Peyer's patch (tissue), 4 donors: ENCODE measurements around the gene EPS8L1. TPM values are rescaled to one million over a fixed set of nuclear protein-coding genes. Genes with fewer than 3 reads are reported as not detected.
A peak's percentile ranks its signal among the peaks of the same experiment; 100 is the strongest.

Experiments
- DNase-seq, 3 donors: peaks; one replicate each; pipeline ENCODE4 v3.0.0-alpha.2; 2017 to 2019
- H3K27ac ChIP-seq, 4 donors: fragments of 200-600 bp; sonication (generic); one replicate each; pipeline ENCODE4 v1.5.1; 2016 to 2019
- H3K27me3 ChIP-seq, 2 donors: fragments of 200-600 bp; sonication (generic); one replicate each; pipeline ENCODE4 v1.5.1; 2019
- H3K36me3 ChIP-seq, 3 donors: fragments of 200-600 bp; sonication (generic); one replicate each; pipeline ENCODE4 v1.5.1; 2016 to 2019
- H3K4me1 ChIP-seq, 4 donors: fragments of 200-600 bp; sonication (generic); one replicate each; pipeline ENCODE4 v1.5.1; 2016 to 2019
- H3K4me3 ChIP-seq, 4 donors: fragments of 200-600 bp; sonication (generic); 1 replicate in 3 of 4; 2 replicates in 1 of 4; pipeline ENCODE4 v1.5.1; 2016 to 2019; ENCODE audit warnings: mild to moderate bottlenecking in 1 of 4
- H3K9me3 ChIP-seq, 4 donors: fragments of 200-600 bp; sonication (generic); one replicate each; pipeline ENCODE4 v1.5.1; 2016 to 2019; ENCODE audit warnings: mild to moderate bottlenecking in 1 of 4
- POLR2A ChIP-seq, 2 donors: fragments of 450-650 bp; IDR thresholded peaks; one replicate each; pipeline ENCODE4 v1.5.1; 2017; ENCODE audit warnings: antibody characterized with exemption in 2 of 2, mild to moderate bottlenecking in 2 of 2, moderate library complexity in 2 of 2
- total RNA-seq, 4 donors: library from RNA; depleted of rRNA; stranded (reverse); fragments of >200 nt; gene quantifications; one replicate each; pipeline ENCODE4 v1.1.0, GENCODE V29; 2016
- TF ChIP-seq, protein P1 (sequence below), 6 experiments: fragments of 450-650 bp in 4 of 6; fragments of 200-600 bp in 2 of 6; sonication (generic) in 1 of 6; IDR thresholded peaks; one replicate each; pipeline ENCODE4 v1.5.1; 2017 to 2019; ENCODE audit warnings: antibody characterized with exemption in 6 of 6, mild to moderate bottlenecking in 3 of 6, moderate library complexity in 1 of 6

Gene EPS8L1
- total RNA-seq, 4 donors from 2014 or later, result 5.0 to 43.8 (median 23.1) TPM

- H3K4me3 ChIP-seq, result peak overlapping the region in 1 of 4 donors; percentile 30
- no peak for TF ChIP-seq POLR2A (IDR thresholded peaks at IDR 0.05)
- H3K27ac ChIP-seq, result peak overlapping the region; percentile 55 to 94 (median 70)
- peaks cover 0 to 44% (median 18%) of the 10 kb centered on the region in 4 donors for H3K4me1 ChIP-seq
- DNase-seq, result peak in 1 of 3 donors; percentile 43
- no peaks in the 10 kb centered on the region for H3K9me3 ChIP-seq
- peaks cover 0 to 24% (median 0%) of the 10 kb centered on the region in 3 donors for H3K36me3 ChIP-seq
- no peaks in the 10 kb centered on the region for H3K27me3 ChIP-seq
These were observed 37.3 kb downstream of the EPS8L1 start for GRCh38 chr19:55112777-55113569.

- H3K9me3 ChIP-seq, result no peaks in the 10 kb centered on the region
- peaks cover 0 to 23% (median 0%) of the 10 kb centered on the region in 3 donors for H3K36me3 ChIP-seq
- peak overlapping the region; percentile 55 to 94 (median 70) for H3K27ac ChIP-seq
- H3K4me3 ChIP-seq, result peak overlapping the region in 1 of 4 donors; percentile 30
- no peaks in the 10 kb centered on the region for H3K27me3 ChIP-seq
- peaks cover 0 to 49% (median 19%) of the 10 kb centered on the region in 4 donors for H3K4me1 ChIP-seq
- peak; percentile 43 to 84 (median 63) for DNase-seq
- no peak for TF ChIP-seq POLR2A (IDR thresholded peaks at IDR 0.05)
- TF ChIP-seq, protein P1, sequence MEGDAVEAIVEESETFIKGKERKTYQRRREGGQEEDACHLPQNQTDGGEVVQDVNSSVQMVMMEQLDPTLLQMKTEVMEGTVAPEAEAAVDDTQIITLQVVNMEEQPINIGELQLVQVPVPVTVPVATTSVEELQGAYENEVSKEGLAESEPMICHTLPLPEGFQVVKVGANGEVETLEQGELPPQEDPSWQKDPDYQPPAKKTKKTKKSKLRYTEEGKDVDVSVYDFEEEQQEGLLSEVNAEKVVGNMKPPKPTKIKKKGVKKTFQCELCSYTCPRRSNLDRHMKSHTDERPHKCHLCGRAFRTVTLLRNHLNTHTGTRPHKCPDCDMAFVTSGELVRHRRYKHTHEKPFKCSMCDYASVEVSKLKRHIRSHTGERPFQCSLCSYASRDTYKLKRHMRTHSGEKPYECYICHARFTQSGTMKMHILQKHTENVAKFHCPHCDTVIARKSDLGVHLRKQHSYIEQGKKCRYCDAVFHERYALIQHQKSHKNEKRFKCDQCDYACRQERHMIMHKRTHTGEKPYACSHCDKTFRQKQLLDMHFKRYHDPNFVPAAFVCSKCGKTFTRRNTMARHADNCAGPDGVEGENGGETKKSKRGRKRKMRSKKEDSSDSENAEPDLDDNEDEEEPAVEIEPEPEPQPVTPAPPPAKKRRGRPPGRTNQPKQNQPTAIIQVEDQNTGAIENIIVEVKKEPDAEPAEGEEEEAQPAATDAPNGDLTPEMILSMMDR (IDR thresholded peaks at IDR 0.05), result no peak
These were observed 37.9 kb downstream of the EPS8L1 start for GRCh38 chr19:55113570-55114039.

DNA sequence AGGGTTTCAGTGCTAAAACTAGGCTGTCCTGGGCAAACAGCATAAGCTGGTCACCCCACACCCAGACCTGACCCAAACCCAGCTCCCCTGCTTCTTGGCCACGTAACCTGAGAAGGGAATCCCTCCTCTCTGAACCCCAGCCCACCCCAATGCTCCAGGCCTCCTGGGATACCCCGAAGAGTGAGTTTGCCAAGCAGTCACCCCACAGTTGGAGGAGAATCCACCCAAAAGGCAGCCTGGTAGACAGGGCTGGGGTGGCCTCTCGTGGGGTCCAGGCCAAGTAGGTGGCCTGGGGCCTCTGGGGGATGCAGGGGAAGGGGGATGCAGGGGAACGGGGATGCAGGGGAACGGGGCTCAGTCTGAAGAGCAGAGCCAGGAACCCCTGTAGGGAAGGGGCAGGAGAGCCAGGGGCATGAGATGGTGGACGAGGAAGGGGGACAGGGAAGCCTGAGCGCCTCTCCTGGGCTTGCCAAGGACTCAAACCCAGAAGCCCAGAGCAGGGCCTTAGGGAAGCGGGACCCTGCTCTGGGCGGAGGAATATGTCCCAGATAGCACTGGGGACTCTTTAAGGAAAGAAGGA, 39.0 kb downstream of the EPS8L1 start:
- peaks cover 0 to 14% (median 0%) of the 10 kb centered on the region in 3 donors for H3K36me3 ChIP-seq
- H3K4me1 ChIP-seq, result peaks cover 0 to 50% (median 19%) of the 10 kb centered on the region in 4 donors
- H3K27ac ChIP-seq, result peak overlapping the region; percentile 27 to 94 (median 69)
- DNase-seq, result no peak
- no peaks in the 10 kb centered on the region for H3K9me3 ChIP-seq
- peak overlapping the region in 1 of 4 donors; percentile 92 for H3K4me3 ChIP-seq
- TF ChIP-seq, protein P1 (IDR thresholded peaks at IDR 0.05), result no peak
- no peak for TF ChIP-seq POLR2A (IDR thresholded peaks at IDR 0.05)
- H3K27me3 ChIP-seq, result no peaks in the 10 kb centered on the region

DNA sequence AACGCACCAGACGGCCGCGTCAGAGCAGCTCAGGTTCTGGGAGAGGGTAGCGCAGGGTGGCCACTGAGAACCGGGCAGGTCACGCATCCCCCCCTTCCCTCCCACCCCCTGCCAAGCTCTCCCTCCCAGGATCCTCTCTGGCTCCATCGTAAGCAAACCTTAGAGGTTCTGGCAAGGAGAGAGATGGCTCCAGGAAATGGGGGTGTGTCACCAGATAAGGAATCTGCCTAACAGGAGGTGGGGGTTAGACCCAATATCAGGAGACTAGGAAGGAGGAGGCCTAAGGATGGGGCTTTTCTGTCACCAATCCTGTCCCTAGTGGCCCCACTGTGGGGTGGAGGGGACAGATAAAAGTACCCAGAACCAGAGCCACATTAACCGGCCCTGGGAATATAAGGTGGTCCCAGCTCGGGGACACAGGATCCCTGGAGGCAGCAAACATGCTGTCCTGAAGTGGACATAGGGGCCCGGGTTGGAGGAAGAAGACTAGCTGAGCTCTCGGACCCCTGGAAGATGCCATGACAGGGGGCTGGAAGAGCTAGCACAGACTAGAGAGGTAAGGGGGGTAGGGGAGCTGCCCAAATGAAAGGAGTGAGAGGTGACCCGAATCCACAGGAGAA, 39.9 kb downstream of the EPS8L1 start:
- TF ChIP-seq, protein P1 (IDR thresholded peaks at IDR 0.05), result no peak
- TF ChIP-seq POLR2A (IDR thresholded peaks at IDR 0.05), result no peak
- H3K4me1 ChIP-seq, result peaks cover 0 to 50% (median 19%) of the 10 kb centered on the region in 4 donors
- H3K9me3 ChIP-seq, result no peaks in the 10 kb centered on the region
- H3K27ac ChIP-seq, result peak overlapping the region; percentile 73 to 97 (median 88)
- DNase-seq, result no peak
- peaks cover 0 to 10% (median 0%) of the 10 kb centered on the region in 3 donors for H3K36me3 ChIP-seq
- peak overlapping the region; percentile 79 to 98 (median 93) for H3K4me3 ChIP-seq
- H3K27me3 ChIP-seq, result no peaks in the 10 kb centered on the region

GRCh38 chr19:55116232-55116858, 40.7 kb downstream of the EPS8L1 start:
- H3K9me3 ChIP-seq, result no peaks in the 10 kb centered on the region
- H3K4me1 ChIP-seq, result peaks cover 0 to 50% (median 19%) of the 10 kb centered on the region in 4 donors
- H3K27ac ChIP-seq, result peak overlapping the region; percentile 73 to 97 (median 88)

More at GRCh38 chr19:55116232-55116858, 40.7 kb downstream of the EPS8L1 start:
- H3K36me3 ChIP-seq, result peaks cover 0 to 10% (median 0%) of the 10 kb centered on the region in 3 donors
- TF ChIP-seq, protein P1 (IDR thresholded peaks at IDR 0.05), result no peak
- TF ChIP-seq POLR2A (IDR thresholded peaks at IDR 0.05), result no peak
- DNase-seq, result peak; percentile 64 to 84 (median 79)
- H3K4me3 ChIP-seq, result peak overlapping the region; percentile 79 to 98 (median 93)
- no peaks in the 10 kb centered on the region for H3K27me3 ChIP-seq
